Globus pallidus (tissue), 1 donor: ENCODE data around the gene PXYLP1.
"Not testable (repeated sequence)": the region's sequence is repeated elsewhere in the genome, so short reads cannot be mapped to it uniquely, and the experiment has no call there.

Experiments
- DNase-seq: peaks from one replicate; pipeline ENCODE4 v3.0.0-alpha.2; 2015; ENCODE audit warnings: low spot score

The PXYLP1 gene

GRCh38 chr3:141300426-141300825 is 68.8 kb downstream of the PXYLP1 start:
- DNase-seq: not testable (repeated sequence)

GRCh38 chr3:141302364-141303141 is 70.9 kb downstream of the PXYLP1 start:
- no peak for DNase-seq

GRCh38 chr3:141303481-141304223 is 72.0 kb downstream of the PXYLP1 start:
- DNase-seq: peak; percentile 75

- no peak for DNase-seq
Measured at GRCh38 chr3:141305436-141305835, 73.8 kb downstream of the PXYLP1 start.

GRCh38 chr3:141306276-141306675 is 74.7 kb downstream of the PXYLP1 start:
- no peak for DNase-seq

DNA sequence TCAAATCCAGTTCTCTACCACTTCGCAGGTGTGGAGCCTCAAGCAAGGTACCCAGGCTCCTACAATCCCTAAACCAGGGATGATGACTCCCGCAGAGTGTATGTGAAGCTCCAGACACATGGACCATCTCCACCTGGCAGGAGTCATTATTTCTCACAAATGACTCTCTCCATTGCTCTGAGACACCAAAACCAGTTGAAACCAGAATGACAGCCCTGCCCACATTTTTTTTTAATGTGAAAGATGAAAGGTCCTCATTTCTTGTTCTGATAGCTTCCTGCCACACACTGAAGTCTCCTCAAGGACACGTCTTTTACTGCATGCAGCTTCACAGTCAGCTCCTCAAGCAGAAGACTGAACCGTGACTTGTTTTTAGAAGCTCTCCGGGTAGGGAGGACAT is 75.3 kb downstream of the PXYLP1 start:
- DNase-seq: no peak

DNA sequence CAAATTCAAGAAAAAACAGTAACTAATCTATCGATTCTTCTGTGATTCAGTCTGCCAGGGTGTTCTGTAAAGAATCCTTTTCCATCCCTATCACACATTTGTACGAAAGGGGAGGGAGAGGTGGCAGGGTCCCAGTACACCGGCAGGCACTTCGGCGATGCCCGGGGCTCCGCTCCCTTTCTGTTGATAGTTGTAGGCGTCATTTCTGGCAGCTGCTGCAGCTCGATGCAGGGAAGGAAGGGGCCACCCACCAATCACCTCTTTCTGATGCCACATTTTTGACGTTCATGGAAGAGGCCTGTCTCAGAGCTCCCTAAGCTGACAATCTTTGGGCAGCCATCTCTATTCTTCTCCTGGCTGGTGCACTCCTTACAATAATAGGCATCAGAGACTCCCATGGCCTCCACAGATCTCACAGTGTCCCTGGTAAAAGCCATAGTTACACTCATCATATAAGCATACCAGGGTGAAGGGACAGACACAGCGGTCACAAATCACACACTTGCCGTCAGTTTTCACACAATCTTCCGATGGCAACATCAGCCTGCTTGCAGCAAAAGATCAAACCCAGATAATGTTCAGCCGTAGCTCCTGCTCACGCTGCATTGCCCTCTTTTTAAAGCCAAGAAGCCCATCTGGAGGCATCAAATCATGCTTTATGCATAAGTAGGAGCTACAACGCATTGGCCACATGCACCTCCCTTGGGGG is 75.9 kb downstream of the PXYLP1 start:
- DNase-seq: no peak

GRCh38 chr3:141308588-141309218 is 77.1 kb downstream of the PXYLP1 start:
- no peak for DNase-seq

- DNase-seq: no peak
Measured at GRCh38 chr3:141311170-141311495, 79.5 kb downstream of the PXYLP1 start.

GRCh38 chr3:141311496-141312353 is 80.1 kb downstream of the PXYLP1 start:
- DNase-seq: peak; percentile 96

DNA sequence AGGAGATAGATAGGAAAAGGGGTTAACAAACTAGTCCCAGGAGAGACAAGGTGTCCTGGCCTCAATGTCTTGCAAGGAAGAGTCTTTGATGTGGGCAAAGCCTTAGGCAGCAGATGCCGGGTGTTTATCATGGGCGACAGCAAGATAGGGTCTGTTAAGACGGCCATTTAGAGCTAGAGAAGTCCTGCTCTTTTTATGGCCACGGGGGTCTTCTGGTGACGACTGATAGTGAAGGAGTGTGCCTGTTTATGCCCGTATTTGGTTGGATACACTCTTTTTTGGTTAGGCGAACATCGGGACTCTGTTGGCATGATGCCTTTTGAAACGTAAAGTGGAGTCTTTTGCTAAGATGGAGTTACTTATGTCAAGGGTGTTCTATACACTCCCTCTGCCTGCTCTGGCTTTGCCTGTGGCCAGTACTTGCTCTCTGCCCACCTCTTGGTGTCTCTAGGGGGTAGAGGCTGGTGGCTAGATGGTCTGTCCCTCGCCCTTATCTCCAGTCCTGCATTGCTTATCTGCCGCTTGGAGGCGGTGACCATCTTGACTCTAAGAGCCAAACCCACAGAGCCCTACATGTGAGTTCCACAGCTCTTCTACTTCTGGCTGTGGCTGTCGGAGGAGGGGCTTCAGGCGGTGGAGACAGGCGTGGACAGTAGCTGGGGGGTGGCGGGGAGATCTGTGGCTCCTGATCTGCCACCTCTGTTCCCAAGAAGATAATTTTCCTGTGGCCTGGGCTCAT is 80.9 kb downstream of the PXYLP1 start:
- DNase-seq: no peak

- no peak for DNase-seq
Measured at GRCh38 chr3:141313093-141313683, 81.6 kb downstream of the PXYLP1 start.

- not testable (repeated sequence) for DNase-seq
Measured at GRCh38 chr3:141314415-141314814, 82.8 kb downstream of the PXYLP1 start.

DNA sequence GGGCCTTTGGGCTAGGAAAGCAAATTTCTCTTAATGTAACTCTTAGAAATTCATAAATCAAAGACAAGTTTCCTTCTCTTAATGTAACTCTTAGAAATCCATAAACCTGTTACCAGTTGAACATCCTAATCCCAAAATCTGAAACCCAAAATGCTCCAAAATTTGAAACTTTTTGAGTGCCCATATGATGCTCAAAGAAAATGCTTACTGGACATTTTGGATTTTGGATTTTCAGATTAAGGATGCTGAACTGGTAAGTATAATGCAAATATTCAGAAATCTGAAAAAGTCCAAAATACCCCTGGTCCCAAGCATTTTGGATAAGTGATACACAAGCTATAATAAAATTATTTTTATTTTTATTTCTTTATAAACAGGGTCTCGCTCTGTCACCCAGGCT is 85.2 kb downstream of the PXYLP1 start:
- no peak for DNase-seq

- no peak for DNase-seq
Measured at GRCh38 chr3:141320399-141321108, 88.9 kb downstream of the PXYLP1 start.

DNA sequence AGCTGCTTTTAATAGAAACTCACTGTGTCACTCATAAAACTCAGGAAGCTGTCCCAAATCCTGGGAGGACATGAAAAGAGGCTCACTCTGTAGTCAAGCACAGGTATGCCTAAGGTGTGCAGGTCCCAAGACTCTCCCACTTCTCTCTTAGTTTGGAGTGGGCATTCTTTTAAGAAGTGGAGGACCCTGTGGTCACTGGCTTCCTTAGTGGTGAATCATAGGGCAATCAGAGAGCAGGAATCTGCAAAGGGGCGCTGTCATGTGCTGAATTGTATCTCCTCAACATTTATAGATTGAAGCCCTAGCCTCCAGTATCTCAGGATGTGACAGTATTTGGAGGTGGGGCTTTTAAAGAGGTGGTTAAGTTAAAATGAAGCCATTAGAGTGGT is 89.5 kb downstream of the PXYLP1 start:
- DNase-seq: no peak

GRCh38 chr3:141323936-141324704 is 92.5 kb downstream of the PXYLP1 start:
- no peak for DNase-seq

DNA sequence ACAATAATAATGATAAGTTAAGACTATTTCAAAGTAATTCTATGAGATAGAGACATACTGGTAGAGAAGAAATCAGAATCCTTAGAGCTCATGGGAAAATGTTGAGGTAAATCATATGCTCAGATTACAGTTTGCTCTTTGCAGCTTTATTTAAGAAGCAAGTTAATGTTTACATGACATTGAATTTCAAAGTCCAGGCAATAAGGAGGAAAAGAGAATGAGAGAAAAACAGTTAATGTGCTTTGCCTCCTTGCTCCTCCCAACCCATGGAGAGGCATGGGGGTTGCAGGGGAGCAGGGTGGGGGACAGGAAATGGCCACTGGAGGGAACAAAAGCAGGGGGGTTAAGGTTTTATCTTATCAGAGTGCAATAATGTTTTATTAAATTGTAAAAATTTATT is 94.5 kb downstream of the PXYLP1 start:
- no peak for DNase-seq

DNA sequence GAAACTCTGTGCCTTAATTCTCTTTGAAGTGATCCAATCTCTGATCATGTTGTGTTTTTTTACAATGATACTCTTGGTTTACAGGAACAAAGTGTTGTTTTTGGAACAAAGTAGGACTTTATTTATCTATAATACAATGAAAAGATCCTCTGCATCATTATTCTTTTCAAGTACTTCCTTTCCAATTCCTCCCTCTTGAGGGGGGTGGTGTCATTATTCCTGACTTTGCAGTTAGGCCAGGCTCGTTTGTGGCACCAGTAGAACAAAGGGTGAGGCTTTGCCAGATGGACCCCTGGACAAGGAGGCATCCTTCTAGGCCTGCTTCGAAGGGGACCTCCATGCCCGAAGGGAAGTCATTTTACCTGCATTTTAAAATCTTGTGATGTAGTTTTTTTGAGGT is 95.0 kb downstream of the PXYLP1 start:
- DNase-seq: no peak
